Calu3 (cell line): Measurements from ENCODE around the gene YIPF3. TPM values are rescaled to one million over a fixed set of nuclear protein-coding genes. Genes with fewer than 3 reads are reported as not detected.

Experiments used
- BruUV-seq: library from RNA; stranded (reverse); fragments of 400-500 nt; replicated peaks from 2 replicates; lab custom pipeline; 2021; lab: Mats Ljungman, UMichigan
- CTCF ChIA-PET: fragments of 300-600 bp; sonication (Branson Sonifier 250); formaldehyde crosslinking; loops from one replicate; lab custom pipeline; 2022; ENCODE audit warnings: antibody characterized with exemption; lab: Charles Lee
- DNase-seq: peaks from one replicate; pipeline ENCODE4 v3.0.0; 2022
- H3K27ac Mint-ChIP-seq: one replicate; pipeline ENCODE4 v1.8.0; 2022; ENCODE audit warnings: mixed read lengths; ENCODE audit not compliant: unreplicated experiment
- H3K27me3 Mint-ChIP-seq: one replicate; pipeline ENCODE4 v1.8.0; 2022; ENCODE audit warnings: mixed read lengths; ENCODE audit not compliant: unreplicated experiment
- H3K36me3 Mint-ChIP-seq: one replicate; pipeline ENCODE4 v1.8.0; 2022; ENCODE audit warnings: mild to moderate bottlenecking, moderate library complexity, mixed read lengths; ENCODE audit not compliant: insufficient read depth, unreplicated experiment
- H3K4me1 Mint-ChIP-seq: one replicate; pipeline ENCODE4 v1.8.0; 2022; ENCODE audit warnings: mild to moderate bottlenecking, low read depth, mixed read lengths; ENCODE audit not compliant: unreplicated experiment
- H3K4me3 Mint-ChIP-seq: one replicate; pipeline ENCODE4 v1.8.0; 2022; ENCODE audit warnings: mild to moderate bottlenecking, low read depth, moderate library complexity, mixed read lengths; ENCODE audit not compliant: unreplicated experiment
- H3K9me3 Mint-ChIP-seq: one replicate; pipeline ENCODE4 v1.8.0; 2022; ENCODE audit warnings: low read depth, mixed read lengths; ENCODE audit not compliant: unreplicated experiment
- CTCF ChIP-seq: fragments of 200-600 bp; IDR thresholded peaks from one replicate; pipeline ENCODE4 v1.8.0; 2022; ENCODE audit warnings: antibody characterized with exemption; ENCODE audit not compliant: unreplicated experiment
- intact Hi-C: fragments of 100-400 bp; cut with micrococcal nuclease; formaldehyde crosslinking; loops from one replicate; pipeline ENCODE4 v1.10.0; 2022; ENCODE audit not compliant: unreplicated experiment
- total RNA-seq: library from RNA; stranded (reverse); gene quantifications from 2 replicates; pipeline ENCODE4 v1.2.3, GENCODE V29; 2022

Gene YIPF3
- total RNA-seq, 1 experiment from 2014 or later: 127 TPM

DNA sequence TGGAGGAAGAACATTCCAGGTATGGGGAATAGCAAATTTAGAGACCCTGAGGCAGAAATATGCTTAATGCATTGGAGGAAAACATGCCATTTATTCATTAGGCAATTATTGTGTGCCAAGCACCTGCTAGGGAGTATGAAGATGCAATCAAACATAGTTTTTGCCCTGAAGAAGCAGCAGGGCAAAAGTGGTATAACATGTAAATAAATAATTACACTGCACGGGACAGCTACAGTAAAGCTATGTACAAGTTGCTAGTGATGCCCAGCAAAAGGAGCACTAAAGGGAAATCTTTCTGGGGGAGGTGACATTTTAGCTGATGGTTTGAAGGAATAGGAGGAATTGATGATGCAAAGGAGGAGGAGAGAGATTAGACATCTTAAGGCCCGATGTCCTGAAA lies 40.0 kb downstream of the YIPF3 start:
- CTCF ChIA-PET: interaction anchor here (0.6 to 1.4 kb wide), 7 partner anchors 10 to 1951 kb away, joined by 3 to 7 read pairs (median 4); partner anchors contain the start of gene ZNF318
- DNase-seq: no peak
- Mint-ChIP-seq H3K27me3 (no peaks in the 10 kb centered on the region), H3K4me1 (peaks cover 40% of the 10 kb centered on the region), H3K27ac (peak overlapping the region; percentile 82), H3K4me3 (peak overlapping the region; percentile 90), H3K36me3 (peaks cover 23% of the 10 kb centered on the region), H3K9me3 (no peaks in the 10 kb centered on the region)
- intact Hi-C loops: no loop called here
- TF ChIP-seq CTCF: no peak
- no TSS peak for BruUV-seq

GRCh38 chr6:43475516-43475915 lies 41.2 kb downstream of the YIPF3 start:
- CTCF ChIA-PET: no interaction called here
- no peaks in the 10 kb centered on the region for H3K9me3 Mint-ChIP-seq
- peaks cover 23% of the 10 kb centered on the region for H3K36me3 Mint-ChIP-seq
- H3K27ac Mint-ChIP-seq: no peak overlapping the region
- no peaks in the 10 kb centered on the region for H3K27me3 Mint-ChIP-seq
- DNase-seq: no peak
- intact Hi-C loops: no loop called here
- peaks cover 31% of the 10 kb centered on the region for H3K4me1 Mint-ChIP-seq
- H3K4me3 Mint-ChIP-seq: no peak overlapping the region
- BruUV-seq: no TSS peak
- TF ChIP-seq CTCF: no peak

GRCh38 chr6:43472515-43472914 lies 44.2 kb downstream of the YIPF3 start:
- BruUV-seq: no TSS peak

GRCh38 chr6:43471399-43471798 lies 45.3 kb downstream of the YIPF3 start:
- peaks cover under 1% of the 10 kb centered on the region for H3K4me1 Mint-ChIP-seq
- intact Hi-C loops: no loop called here
- no TSS peak for BruUV-seq
- peaks cover 30% of the 10 kb centered on the region for H3K27me3 Mint-ChIP-seq
- H3K4me3 Mint-ChIP-seq: no peak overlapping the region
- H3K9me3 Mint-ChIP-seq: no peaks in the 10 kb centered on the region
- DNase-seq: no peak
- H3K36me3 Mint-ChIP-seq: no peaks in the 10 kb centered on the region
- CTCF ChIA-PET: interaction anchor here (0.9 to 1.0 kb wide), 2 partner anchors 11 to 35 kb away, joined by 3 to 4 read pairs; no protein-coding TSS in a partner anchor
- TF ChIP-seq CTCF: no peak
- no peak overlapping the region for H3K27ac Mint-ChIP-seq

More at GRCh38 chr6:43472515-43472914, 44.2 kb downstream of the YIPF3 start:
- TF ChIP-seq CTCF: no peak
- no peak overlapping the region for H3K4me3 Mint-ChIP-seq
- intact Hi-C loops: no loop called here
- no peak overlapping the region for H3K27ac Mint-ChIP-seq
- no peak for DNase-seq
- CTCF ChIA-PET: interaction anchor here (0.7 to 1.0 kb wide), 2 partner anchors 34 to 265 kb away, joined by 3 read pairs; no protein-coding TSS in a partner anchor
- peaks cover 10% of the 10 kb centered on the region for H3K36me3 Mint-ChIP-seq
- H3K4me1 Mint-ChIP-seq: peaks cover 11% of the 10 kb centered on the region
- peaks cover 18% of the 10 kb centered on the region for H3K27me3 Mint-ChIP-seq
- no peaks in the 10 kb centered on the region for H3K9me3 Mint-ChIP-seq
